Adrenal gland (tissue), 12 donors: ENCODE data around the gene ABCC5. TPM values are rescaled to one million over a fixed set of nuclear protein-coding genes. Genes with fewer than 3 reads are reported as not detected.

Experiments
- DNase-seq, 7 donors: peaks; one replicate each; pipeline ENCODE4 v3.0.0-alpha.2; 2019 to 2020
- H3K27ac ChIP-seq, 5 donors: fragments of 200-600 bp; sonication (generic) in 4 of 5; 1 replicate in 3 of 5; 2 replicates in 2 of 5; pipeline versions ENCODE4 v1.5.1 to v1.8.0; 2016 to 2020; ENCODE audit warnings: mild to moderate bottlenecking in 1 of 5
- H3K27me3 ChIP-seq: fragments of 200-600 bp; 2 replicates; pipeline ENCODE4 v1.8.0; 2021
- H3K36me3 ChIP-seq, 2 donors: fragments of 200-600 bp; replicated peaks in 1 of 2; 1 replicate in 1 of 2; 2 replicates in 1 of 2; pipeline versions ENCODE4 v1.5.1 to v1.8.0; 2018 to 2022
- H3K4me1 ChIP-seq, 2 donors: fragments of 200-600 bp; replicated peaks in 1 of 2; 1 replicate in 1 of 2; 2 replicates in 1 of 2; pipeline versions ENCODE4 v1.5.1 to v1.8.0; 2018 to 2021
- H3K4me3 ChIP-seq, 4 donors: fragments of 200-600 bp; sonication (generic) in 3 of 4; one replicate each; pipeline ENCODE4 v1.5.1; 2016 to 2018
- H3K9me3 ChIP-seq, 3 donors: fragments of 200-600 bp; sonication (generic) in 1 of 3; replicated peaks in 1 of 3; 1 replicate in 2 of 3; 2 replicates in 1 of 3; pipeline versions ENCODE4 v1.5.1 to v1.8.0; 2016 to 2021
- CTCF ChIP-seq, 6 experiments: fragments of 450-650 bp in 4 of 6; fragments of 200-600 bp in 2 of 6; sonication (generic) in 1 of 6; IDR thresholded peaks; 1 replicate in 5 of 6; 2 replicates in 1 of 6; pipeline versions ENCODE4 v1.5.1 to v1.8.0; 2016 to 2021; ENCODE audit warnings: antibody characterized with exemption in 6 of 6, mild to moderate bottlenecking in 2 of 6, moderate library complexity in 1 of 6
- POLR2A ChIP-seq, 2 donors: fragments of 450-650 bp; IDR thresholded peaks; one replicate each; pipeline ENCODE4 v1.6.1; 2017; ENCODE audit warnings: antibody characterized with exemption in 2 of 2, mild to moderate bottlenecking in 2 of 2, moderate library complexity in 1 of 2
- WGBS, 4 donors: extraction: QIAGEN DNeasy Blood & Tissue Kit in 2 of 4; methylation state at CpG; one replicate each; pipeline versions ENCODE4 v1.1.5 to v1.1.7; 2013 to 2017; 5-methylcytosine and 5-hydroxymethylcytosine counted together
- intact Hi-C, 2 donors: fragments of 100-400 bp; cut with DNase I; formaldehyde crosslinking; loops; one replicate each; pipeline versions ENCODE4 v1.14.1 to v1.15.0; 2022 to 2023
- microRNA counts, 2 donors: library from miRNA; unstranded; fragments of <30 nt; microRNA quantifications; one replicate each; lab custom pipeline; 2016
- microRNA-seq, 3 donors: library from miRNA; unstranded; fragments of <30 nt; microRNA quantifications; one replicate each; pipeline ENCODE4, GENCODE V29; 2017 to 2020
- polyA plus RNA-seq, 3 donors: library from polyadenylated mRNA; stranded (reverse); fragments of 200-250 nt in 2 of 3; fragments of 350-450 nt in 1 of 3; fragmentation: Illumina TruSeq in 1 of 3; extraction: RNeasy Lipid Tissue Mini Kit (QIAGEN cat#74804) in 1 of 3; gene quantifications; one replicate each; pipeline ENCODE4 v1.2.3, GENCODE V29; 2013 to 2014
- small RNA-seq, 2 donors: library from RNA; depleted of rRNA; stranded (forward); fragments of <200 nt; gene quantifications; one replicate each; pipeline ENCODE3, GENCODE V24; 2016
- total RNA-seq, 9 donors: library from RNA; depleted of rRNA in 4 of 9; stranded (reverse); fragments of >200 nt in 4 of 9; fragments of 120-200 nt in 1 of 9; fragmentation: NEBNext Ultra II Directional in 1 of 9; extraction: Animal tissue kit (Norgen Biotek cat#: 25700) in 1 of 9; gene quantifications; one replicate each; pipeline versions ENCODE4 v1.1.0 to v1.2.4, GENCODE V29; 2013 to 2023
- donor health status: healthy with polysubstance abuse.
- donor health status: Bipolar disorder and iron deficiency.
- donor health status: DM: yes; HTN: yes; CAD: no.
- donor health status: DM: no; HTN: no; CAD: no.
- donor health status: DM: no; HTN: no; CAD: no.
- donor health status: DM: yes; HTN: yes; CAD: no.

ABCC5 gene
- total and polyA plus RNA-seq, 12 donors = 11.4 to 53.9 (median 25.0) TPM

- intact Hi-C loops = no loop called here
- Histone ChIP-seq H3K4me3 (no peak overlapping the region), H3K9me3 (no peaks in the 10 kb centered on the region), H3K27ac (no peak overlapping the region), H3K4me1 (peaks cover 2 to 39% of the 10 kb centered on the region in 2 donors), H3K36me3 (peaks cover 0 to 23% of the 10 kb centered on the region in 2 donors), H3K27me3 (no peaks in the 10 kb centered on the region)
- WGBS, 4 donors = 87 to 90% (median 89%) methylated on average over 3 of the region's 3 CpGs
- no peak for DNase-seq
- no peak for TF ChIP-seq POLR2A (IDR thresholded peaks at IDR 0.05)
- no peak for TF ChIP-seq CTCF (IDR thresholded peaks at IDR 0.05)
These were observed 147.1 kb downstream of the ABCC5 start for GRCh38 chr3:183870563-183870962.

MicroRNAs encoded within 50 kb of the gene (microRNA counts, 767-probe panel; counts per million panel counts)
- microRNA hsa-miR-4448 (lab: Ali Mortazavi, UCI) = 0 counts per million in 2 donors

Small RNA genes within 50 kb of the gene (microRNA-seq; reads per million reads assigned to microRNA genes)
- 0 reads per million in 3 donors for gene MIR4448

Small RNA genes within 50 kb of the gene (small RNA-seq; reads per million reads assigned to genes)
- 0 reads per million in 2 donors for gene MIR4448

Other genes starting within 250 kb of the ABCC5 start
- gene MAP6D1, start 192.3 kb downstream of the ABCC5 start, total RNA-seq = 1 to 10 TPM in 7 of 9 donors, under 1 TPM in 1, not detected in 1; 0.52 to 3.0 (median 1.7) TPM
- 1 to 10 TPM in 1 of 3 donors, under 1 TPM in 1, not detected in 1; 0.27 to 2.5 TPM for gene MAP6D1, start 192.3 kb downstream of the ABCC5 start, polyA plus RNA-seq
- 10 to 100 TPM; 29.4 to 83.4 (median 45.3) TPM for gene PARL, start 133.0 kb downstream of the ABCC5 start, total RNA-seq
- 100 to 1,000 TPM in 2 of 3 donors, 10 to 100 TPM in 1; 56.4 to 119 (median 116) TPM for gene PARL, start 133.0 kb downstream of the ABCC5 start, polyA plus RNA-seq
- gene HTR3D, start 13.9 kb upstream of the ABCC5 start, total RNA-seq = not detected
- gene HTR3D, start 13.9 kb upstream of the ABCC5 start, polyA plus RNA-seq = not detected
- not detected for gene HTR3C, start 35.2 kb upstream of the ABCC5 start, total RNA-seq
- under 1 TPM in 1 of 3 donors, not detected in 2; 0.03 TPM for gene HTR3C, start 35.2 kb upstream of the ABCC5 start, polyA plus RNA-seq
- not detected for gene HTR3E, start 79.2 kb upstream of the ABCC5 start, total RNA-seq
- gene HTR3E, start 79.2 kb upstream of the ABCC5 start, polyA plus RNA-seq = not detected
- gene EIF2B5, start 117.5 kb upstream of the ABCC5 start, total RNA-seq = 10 to 100 TPM; 19.1 to 50.8 (median 40.2) TPM
- 10 to 100 TPM; 45.9 to 56.1 (median 49.0) TPM for gene EIF2B5, start 117.5 kb upstream of the ABCC5 start, polyA plus RNA-seq
- 10 to 100 TPM; 34.1 to 94.1 (median 64.2) TPM for gene DVL3, start 137.5 kb upstream of the ABCC5 start, total RNA-seq
- 10 to 100 TPM; 45.8 to 92.9 (median 69.8) TPM for gene DVL3, start 137.5 kb upstream of the ABCC5 start, polyA plus RNA-seq
- gene AP2M1, start 157.0 kb upstream of the ABCC5 start, total RNA-seq = 100 to 1,000 TPM; 305 to 700 (median 594) TPM
- gene AP2M1, start 157.0 kb upstream of the ABCC5 start, polyA plus RNA-seq = 100 to 1,000 TPM; 250 to 882 (median 362) TPM
- gene ABCF3, start 168.3 kb upstream of the ABCC5 start, total RNA-seq = 100 to 1,000 TPM in 8 of 9 donors, 10 to 100 TPM in 1; 93.6 to 292 (median 150) TPM
- gene ABCF3, start 168.3 kb upstream of the ABCC5 start, polyA plus RNA-seq = 100 to 1,000 TPM; 189 to 353 (median 289) TPM
- 100 to 1,000 TPM in 3 of 9 donors, 10 to 100 TPM in 5, 1 to 10 TPM in 1; 1.1 to 140 (median 65.8) TPM for gene VWA5B2, start 211.7 kb upstream of the ABCC5 start, total RNA-seq
- gene VWA5B2, start 211.7 kb upstream of the ABCC5 start, polyA plus RNA-seq = 1,000 to 10,000 TPM in 1 of 3 donors, 100 to 1,000 TPM in 1, 10 to 100 TPM in 1; 29.8 to 1,120 (median 268) TPM
- 100 to 1,000 TPM in 1 of 9 donors, 10 to 100 TPM in 8; 27.7 to 107 (median 59.0) TPM for gene ALG3, start 231.1 kb upstream of the ABCC5 start, total RNA-seq
- 10 to 100 TPM; 32.8 to 71.4 (median 42.3) TPM for gene ALG3, start 231.1 kb upstream of the ABCC5 start, polyA plus RNA-seq
- gene EEF1AKMT4, start 231.8 kb upstream of the ABCC5 start, total RNA-seq = 1 to 10 TPM; 2.7 to 8.3 (median 4.3) TPM
- 1 to 10 TPM; 1.8 to 6.6 (median 2.5) TPM for gene EEF1AKMT4, start 231.8 kb upstream of the ABCC5 start, polyA plus RNA-seq
- gene CAMK2N2, start 243.7 kb upstream of the ABCC5 start, total RNA-seq = 10 to 100 TPM in 2 of 9 donors, 1 to 10 TPM in 4, under 1 TPM in 1, not detected in 2; 0.47 to 39.3 (median 6.9) TPM
- 10 to 100 TPM in 2 of 3 donors, 1 to 10 TPM in 1; 6.1 to 24.2 (median 12.4) TPM for gene CAMK2N2, start 243.7 kb upstream of the ABCC5 start, polyA plus RNA-seq